Amygdala (tissue), 56 donors: ENCODE results near the gene LBH.
"Not testable (repeated sequence)": the region's sequence is repeated elsewhere in the genome, so short reads cannot be mapped to it uniquely, and the experiment has no call there.

Experiments used
- DNase-seq, 56 donors: peaks; one replicate each; lab custom pipeline; 2025; lab: John Stamatoyannopoulos, UW

Gene LBH

DNA sequence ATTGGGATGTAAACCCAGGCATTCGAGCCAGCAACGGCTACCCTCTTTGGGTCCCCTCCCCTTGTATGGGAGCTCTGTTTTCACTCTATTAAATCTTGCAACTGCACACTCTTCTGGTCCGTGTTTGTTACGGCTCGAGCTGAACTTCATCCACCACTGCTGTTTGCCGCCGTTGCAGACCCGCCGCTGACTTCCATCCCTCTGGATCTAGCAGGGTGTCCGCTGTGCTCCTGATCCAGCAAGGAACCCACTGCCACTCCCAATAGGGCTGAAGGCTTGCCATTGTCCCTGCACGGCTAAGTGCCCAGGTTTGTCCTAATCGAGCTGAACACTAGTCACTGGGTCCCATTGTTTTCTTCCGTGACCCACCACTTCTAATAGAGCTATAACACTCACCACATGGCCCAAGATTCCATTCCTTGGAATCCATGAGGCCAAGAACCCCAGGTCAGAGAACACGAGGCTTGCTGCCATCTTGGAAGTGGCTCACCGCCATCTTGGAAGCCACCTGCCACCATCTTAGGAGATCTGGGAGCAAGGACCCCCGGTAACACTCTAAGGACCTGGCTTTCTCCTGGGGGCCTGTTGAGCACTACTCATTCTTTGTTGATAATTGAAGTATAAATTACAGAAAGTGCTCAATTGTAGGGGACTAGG, 37.9 kb downstream of the LBH start:
- not testable (repeated sequence) for DNase-seq

DNA sequence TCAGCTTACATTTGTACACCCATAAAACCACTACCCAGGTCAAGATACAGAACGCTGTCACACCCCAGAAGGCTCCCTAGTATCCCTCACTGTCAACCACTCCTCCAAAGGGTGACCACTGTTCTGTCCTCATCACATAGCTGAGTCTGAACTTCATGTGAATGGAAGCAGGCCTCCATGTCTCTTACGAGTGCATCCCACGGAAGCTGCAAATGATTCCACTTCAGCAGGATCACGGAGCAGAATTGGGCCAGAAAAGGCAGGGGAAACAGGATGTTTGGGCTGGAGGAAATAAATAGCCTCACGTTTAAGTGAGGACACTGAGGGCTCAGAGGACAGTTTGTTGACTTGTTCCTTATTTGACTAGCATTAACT, 38.4 kb downstream of the LBH start:
- DNase-seq, result no peak

DNA sequence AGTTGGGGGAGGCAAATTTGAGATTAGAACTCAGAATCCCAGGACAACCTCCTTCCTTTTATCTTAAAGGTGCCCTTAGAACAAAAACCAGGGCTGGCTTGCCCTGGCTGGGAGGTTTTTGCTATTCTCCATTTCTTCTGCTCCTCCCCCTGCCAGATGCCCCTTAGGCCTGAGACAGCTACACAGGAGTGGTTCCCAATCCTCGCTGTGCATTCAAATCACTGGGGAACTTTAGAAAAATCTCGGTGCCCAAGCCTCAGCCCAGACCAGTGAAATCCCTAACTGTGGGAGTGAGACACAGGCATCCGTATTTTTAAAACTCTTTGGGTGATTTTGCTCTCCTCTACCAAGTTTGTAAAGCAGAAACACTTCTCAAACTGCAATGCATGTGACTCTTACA, 38.8 kb downstream of the LBH start:
- DNase-seq, result no peak

DNA sequence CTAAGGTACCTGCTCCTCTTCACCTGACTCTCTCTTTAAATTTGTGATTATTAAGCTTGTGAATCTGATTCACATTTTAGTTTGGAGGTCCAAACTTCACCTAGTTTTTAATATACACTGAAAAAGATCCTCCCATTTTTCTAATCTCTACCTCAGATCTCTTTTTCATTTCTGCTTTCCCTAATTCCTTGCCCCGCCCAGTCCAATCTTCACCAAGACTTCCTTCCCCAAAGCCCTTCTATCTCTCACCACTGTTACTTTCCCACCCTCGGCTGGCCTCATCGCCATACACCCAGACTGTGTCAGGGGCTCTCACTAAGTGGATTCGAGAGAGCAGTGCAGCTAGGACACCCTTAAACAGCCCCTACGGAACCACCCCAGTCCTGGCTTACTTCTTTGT, 40.0 kb downstream of the LBH start:
- no peak for DNase-seq

DNA sequence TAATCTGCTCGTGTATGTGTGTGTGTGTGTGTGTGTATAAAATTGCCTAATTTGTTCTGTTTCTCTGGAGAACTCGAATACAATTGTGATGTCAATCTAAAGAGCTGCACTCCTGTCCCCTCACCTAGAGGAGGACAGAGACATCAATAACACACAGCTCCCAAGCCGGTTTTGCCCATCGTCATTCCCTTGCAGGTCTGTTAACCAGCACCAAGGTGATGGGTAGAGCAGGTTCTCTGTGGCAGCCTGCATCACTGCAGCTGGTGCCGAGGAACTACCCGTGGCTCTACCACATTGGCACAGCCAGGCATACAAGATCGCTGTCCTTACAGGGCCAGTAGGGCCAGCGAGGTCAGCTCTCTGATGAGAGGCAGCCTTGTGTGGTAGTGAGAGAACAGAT, 41.0 kb downstream of the LBH start:
- DNase-seq, result no peak

DNA sequence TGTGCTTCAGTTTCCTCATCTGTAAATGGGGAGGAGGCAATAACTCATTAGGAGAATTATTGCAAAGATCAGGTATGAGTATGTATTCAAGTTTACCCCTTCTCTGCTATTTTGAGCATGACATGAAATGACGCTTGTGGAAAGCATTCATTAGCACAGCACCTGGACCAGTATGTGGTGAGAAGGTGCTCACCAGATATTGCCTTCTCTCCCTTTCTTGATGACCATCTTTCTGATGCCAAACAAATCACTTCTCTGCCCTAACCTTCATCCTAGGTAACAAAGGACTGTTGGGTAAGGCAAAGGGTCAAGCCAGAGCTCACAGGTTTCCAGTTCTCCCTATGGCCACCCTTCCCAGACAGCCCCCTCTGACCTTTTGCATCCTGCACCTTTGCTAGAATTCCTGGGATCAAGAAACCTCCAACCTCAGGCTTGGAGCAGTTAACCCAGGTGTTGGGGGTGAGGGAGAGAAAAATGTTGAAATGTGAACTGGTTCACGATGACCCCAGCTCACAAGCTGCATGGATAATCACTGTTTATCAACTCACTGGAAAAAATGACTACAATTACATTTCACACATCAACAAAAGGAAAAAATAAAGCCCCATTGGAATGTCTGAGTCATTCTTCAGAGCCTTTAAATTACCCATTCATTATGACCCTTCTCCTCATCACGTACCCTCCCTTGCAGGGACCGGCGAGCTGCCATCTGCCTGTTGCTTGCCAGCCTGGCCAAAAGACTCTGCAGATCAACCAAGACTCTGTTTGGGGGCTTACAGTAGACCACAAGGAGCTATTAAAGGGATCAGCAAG, 41.6 kb downstream of the LBH start:
- DNase-seq, result no peak

DNA sequence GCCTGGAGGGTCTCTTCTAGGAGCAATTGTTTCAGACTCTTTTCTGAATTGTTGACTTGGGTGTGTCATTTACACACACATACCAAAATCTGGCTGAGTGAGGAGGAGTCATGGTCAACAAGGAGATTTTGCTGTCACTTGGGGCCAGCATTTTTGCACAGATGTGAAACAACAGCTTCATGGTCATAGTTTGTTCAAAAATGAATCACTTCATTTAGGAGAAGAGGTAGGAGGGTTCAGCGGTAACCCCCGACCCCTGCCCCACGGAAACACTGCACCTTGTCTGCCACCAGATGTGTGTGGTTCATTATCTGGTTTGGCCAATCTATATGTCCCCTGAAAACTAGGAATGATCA, 42.2 kb downstream of the LBH start:
- no peak for DNase-seq

DNA sequence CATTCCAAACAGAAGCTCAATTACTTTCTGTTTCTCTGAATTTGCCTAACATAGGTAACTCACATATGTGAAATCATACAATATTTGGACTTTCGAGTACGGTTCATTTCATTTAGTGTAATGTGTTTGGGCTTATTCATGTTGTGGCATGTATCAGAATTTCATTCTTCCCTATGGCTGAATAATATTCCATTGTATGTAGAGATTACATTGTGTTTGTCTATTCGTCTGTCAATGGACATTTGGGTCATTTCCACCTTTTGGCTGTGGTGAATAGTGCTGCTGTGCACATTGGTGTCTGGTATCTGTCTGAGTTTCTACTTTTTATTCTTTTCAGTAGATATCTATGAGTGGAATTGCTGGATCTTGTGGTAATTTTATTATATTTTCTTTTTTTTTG, 43.9 kb downstream of the LBH start:
- no peak for DNase-seq

DNA sequence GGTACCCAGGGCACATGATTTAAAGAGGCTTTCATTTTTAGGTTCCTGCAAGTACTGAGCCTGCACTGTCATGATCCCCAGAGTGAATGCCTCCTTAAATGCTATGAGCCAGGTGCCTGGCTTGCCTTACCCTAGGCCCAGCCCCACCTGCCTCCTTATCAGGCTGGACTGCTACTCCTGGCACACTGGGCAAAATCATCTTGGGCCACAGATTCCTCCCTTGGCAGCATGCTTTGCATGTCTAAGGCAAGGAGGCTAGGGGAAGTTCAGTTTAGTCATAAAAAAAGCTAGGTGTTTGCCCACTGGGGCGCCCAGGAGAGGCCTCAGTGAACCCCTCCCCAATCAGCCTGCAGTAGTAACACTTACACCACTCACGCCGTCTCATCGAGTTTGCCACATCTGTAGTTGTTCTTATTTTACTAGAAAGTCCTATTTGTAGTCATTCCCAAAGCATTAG, 45.1 kb downstream of the LBH start:
- no peak for DNase-seq

DNA sequence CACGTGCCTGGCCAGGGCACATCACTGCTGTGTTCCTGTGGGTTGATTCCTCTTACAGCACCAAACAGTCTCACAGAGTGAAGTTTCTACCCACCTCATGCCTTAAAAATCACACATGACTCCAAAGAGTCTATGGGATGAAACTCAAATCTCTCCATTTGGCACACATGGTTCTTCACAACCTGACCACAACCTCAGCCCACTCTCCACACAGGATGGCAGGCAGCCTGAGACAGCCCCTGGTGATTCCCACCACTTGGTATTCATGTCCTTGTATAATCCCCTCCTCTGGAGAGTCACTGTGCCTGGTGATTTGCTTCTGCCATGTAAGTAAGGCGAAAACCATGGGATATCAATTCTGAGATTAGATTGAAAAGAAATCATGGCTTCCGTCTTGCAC, 46.2 kb downstream of the LBH start:
- no peak for DNase-seq

DNA sequence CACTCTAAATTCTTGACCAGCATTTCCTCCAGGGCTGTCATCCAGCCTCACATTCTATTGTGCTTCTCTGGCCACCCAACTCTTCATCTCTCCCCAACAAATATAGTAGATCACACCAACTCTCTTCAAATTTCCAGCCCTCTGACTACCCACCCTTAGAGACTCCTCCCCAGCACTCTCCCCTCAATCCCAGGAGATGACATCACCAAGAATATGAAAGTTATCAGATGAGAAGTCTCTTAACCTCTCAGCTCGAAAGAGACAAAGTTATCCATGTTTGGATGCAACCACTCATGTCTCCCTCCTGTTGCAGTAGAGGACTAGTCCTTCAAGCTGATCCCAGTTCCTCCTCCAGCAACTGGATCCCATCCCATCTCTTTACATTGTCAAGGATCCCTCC, 47.1 kb downstream of the LBH start:
- no peak for DNase-seq

DNA sequence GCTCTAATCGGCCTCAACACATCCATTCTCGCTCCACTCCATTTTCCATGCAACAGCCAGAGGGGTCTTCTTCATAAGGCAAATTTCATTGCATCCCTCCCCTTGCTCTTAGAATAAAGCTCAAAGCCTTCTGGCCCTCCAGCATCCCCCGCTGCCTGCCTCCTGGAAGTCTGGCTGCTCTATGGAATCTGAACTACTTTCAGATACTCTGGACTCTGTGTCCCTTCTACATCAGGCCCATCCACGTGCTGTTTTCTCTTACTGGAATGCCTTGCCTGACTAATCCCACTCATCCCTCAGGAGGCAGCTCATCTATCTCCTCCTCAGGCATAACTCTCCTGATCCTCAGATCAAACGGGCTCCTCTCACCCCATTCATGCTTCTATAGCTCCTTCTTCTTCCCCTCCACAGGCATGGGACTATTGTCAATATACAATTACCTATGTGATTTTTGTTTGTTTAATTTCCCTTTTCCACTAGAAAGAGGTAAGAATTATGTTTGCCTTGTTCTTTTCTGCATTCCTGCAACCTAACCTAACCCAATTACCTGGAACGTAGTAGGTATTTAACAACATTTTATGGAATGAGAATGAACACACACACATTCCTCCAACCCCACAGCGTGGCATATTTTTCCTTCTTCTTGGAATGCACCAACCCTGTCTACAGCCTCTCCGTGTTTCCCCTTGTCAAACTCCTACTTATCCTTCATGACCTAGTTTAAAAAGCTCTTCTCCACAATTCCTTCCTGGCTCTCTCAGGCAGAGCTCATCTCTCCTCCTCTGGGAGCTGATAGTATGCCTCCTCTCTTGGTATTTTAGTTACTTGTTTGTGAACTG, 49.5 kb downstream of the LBH start:
- DNase-seq, result no peak

DNA sequence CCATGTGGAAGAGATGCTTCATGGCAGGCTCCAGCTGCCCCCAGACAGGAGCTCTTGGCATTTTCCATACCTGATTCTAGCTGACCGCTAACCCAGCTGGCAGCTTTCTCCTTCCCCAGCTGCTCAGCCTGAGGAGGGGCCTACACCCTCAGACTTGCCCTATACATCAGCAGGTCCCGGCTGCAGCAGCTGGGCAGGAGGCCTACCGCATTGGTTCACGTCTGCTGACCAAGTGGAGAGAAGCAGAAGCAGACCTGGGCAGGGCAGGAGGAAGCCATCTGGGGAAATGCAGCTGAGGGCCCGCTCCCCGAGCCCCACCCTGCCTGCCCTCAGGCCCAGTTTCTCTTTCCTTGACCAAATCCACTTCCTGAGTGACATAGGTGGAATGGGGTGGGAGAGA, 50.7 kb downstream of the LBH start:
- no peak for DNase-seq

DNA sequence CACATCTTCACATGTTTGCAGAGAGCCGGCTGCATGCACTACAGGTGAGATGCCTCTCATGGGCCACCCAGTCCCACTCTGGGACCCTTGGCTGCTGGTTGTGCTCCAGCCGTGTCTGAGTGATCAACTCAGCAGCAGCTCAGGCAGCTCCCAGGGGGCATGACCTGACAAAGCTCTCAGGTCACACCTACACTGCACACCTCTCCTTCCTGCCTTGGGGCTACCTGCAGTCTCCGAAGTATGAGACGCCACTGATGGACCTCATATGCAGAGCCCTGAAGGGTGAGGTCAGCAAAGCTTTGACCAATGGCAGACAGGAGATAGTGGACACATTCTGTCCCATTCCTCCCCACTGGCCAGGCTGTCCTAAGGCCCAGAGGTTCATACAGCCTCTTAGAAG, 51.4 kb downstream of the LBH start:
- DNase-seq, result no peak

DNA sequence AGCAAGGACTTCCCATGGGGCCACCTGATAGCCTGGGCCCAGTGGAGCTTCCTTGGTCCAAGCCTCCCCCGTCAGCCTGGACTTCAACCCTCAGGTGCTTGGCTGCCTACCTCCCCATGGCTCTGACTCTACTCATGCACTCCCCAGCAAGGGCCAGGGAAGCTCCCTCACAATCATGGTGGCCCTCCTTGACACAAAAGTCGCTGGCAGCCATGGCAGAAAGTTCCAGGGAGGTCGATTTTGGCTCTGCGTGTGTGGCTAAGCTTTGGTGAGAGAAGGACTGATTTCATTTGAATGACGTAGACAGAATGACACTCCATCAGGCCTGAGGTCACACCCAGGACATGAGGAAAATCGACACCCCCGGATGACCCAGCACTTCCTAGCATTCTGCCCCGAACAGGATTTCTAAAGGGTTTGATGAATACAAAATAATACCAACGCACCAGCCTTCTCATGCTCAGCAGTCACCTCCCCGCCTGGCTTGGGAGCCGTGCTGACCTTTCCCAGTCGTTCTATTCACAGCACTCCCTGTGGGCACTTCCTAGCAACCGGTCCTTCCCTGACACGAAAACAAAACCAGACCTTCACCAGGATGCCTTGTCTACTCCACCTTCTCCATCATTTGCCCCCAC, 52.7 kb downstream of the LBH start:
- DNase-seq, result no peak

DNA sequence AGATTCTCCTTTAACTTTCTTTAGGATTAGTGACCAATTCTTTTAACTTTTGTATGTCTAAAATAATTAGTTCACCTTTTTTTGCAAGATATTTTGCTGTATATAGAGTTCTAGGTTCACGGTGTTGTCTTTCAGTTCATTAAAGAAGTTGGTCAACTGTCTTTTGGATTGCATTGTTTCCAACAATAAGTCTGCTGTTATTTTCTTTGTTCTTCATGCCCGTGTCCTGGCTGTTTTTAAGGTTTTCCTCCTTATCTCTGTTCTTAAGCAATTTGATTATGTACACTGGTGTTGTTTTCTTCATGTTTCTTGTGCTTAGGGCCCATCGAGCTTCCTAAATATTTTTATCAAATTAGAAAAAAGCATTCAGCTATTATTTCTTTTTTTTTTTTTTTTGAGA, 54.4 kb downstream of the LBH start:
- DNase-seq, result no peak

DNA sequence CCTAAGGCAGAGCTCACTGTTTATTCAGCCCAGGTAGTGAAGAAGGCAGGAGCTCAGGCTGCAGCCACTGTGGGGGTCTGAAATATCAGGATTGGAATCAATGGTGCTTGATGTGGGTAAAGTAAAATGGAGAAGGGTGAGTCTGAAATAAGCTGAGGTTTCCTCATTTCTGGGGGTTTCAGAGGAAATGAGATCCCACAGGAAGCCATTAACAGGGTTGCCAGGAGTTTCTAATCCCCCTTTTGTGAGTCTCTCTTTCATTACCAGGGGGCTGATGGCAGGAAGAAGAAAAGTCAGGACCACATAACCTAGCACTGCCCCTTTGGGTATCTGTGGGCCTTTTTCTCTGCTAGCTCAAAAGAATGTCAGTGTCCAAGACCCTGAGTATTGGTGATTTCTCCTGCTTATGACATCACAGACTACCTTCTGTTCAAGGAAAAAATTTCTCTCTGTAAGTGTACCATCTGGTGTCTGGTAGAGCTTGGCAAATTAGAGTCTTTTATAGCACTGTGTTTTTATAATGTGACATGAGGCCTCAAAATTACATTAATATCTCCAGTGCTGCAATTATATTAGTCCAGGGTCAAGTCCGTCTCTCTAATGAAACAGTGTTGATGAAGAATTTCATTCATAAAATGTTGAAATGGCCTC, 56.0 kb downstream of the LBH start:
- DNase-seq, result no peak

DNA sequence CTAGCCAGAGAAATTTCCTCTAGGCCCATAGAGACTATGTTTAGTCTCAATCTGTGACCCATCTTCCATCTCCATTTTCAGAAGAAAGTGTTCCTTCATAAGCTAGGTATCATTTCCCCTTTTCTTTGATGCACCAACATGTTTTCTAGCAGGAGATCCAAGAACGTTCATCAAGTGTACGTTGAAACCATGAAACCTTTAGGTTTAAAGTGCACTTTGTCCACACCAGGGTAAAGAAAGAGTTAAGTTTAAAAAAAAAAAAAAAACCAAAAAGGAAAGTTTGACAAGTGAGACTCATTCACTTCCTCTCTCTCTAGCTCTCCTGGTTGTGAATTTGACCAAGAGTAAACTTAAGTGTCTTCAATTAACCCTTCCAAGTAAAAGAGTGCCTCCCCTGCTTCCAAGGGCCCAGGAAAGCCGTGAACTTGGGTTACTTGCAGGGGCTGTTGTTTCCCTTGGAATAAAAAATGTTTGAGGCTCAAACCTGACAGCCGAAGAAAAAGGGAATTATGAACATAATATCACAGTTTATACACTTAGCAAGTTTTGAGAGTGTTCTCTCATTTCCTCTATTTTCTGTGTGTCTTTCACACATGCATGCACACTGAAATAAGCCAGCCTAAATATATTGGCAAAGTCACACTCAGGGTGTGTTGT, 56.7 kb downstream of the LBH start:
- no peak for DNase-seq

DNA sequence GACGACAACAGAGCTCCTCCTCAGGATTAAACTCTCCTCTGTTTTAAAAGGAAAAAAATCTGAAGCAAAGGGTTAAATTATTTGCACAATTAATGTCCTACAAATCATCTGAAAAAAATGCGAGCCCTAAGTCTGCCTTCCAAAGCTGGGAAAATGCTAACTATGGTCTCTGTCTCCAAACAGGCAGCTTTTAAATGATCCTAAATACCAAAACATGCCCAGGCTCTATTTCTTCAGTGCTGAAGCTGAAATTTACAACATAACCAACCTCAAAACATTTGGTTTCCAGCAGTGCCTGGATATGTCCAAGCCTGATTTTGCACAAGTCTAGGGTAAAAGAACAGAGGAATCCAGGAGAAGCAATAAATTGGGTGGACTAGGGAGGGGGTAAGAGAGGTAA, 57.2 kb downstream of the LBH start:
- DNase-seq, result no peak

DNA sequence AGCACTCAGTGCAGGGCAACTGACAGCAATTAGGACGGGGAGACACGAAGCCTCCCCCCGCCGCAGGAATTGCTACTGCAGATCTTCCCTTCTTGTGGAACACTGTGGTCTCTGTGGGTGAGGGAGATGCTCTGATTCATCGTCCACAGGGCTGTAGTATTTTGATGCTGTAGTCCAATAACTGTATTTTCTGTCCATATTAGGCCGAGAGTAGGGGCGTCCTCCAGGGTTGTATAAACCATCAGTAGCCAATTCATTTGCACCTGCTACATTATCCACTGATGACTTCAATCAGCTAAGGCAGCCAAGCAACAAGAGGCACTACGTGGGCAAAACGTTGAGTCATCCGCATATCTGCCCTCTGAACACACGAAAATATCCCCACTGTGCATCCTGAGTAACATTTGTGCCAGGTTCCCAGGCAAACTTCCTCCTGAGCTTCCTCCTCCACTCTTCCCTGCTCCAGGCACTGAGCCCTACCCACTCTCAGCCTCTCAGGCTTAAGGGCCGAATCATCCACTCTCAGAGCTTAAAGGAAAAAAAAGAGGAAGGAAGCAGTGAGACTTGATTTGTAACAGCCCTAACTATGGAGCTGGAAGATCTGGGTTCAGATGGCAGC, 62.1 kb downstream of the LBH start:
- peak in 5 of 56 donors; percentile 1 to 21 (median 2) for DNase-seq
